GM12891 (cell line): Measurements from ENCODE around the gene SPIN1.

Experiments used
- PAX5 ChIP-seq: IDR thresholded peaks from 2 replicates; pipeline ENCODE4 v1.6.1; 2011; ENCODE audit warnings: low read length, moderate library complexity, mild to moderate bottlenecking; ENCODE audit not compliant: insufficient read depth, severe bottlenecking
- POLR2A ChIP-seq: IDR thresholded peaks from 2 replicates; pipeline ENCODE4 v1.6.1; 2011; ENCODE audit warnings: low read depth, low read length, control low read depth
- POLR2AphosphoS5 ChIP-seq: IDR thresholded peaks from 2 replicates; pipeline ENCODE4 v1.6.1; 2011; ENCODE audit warnings: low read depth, low read length, control low read depth
- TAF1 ChIP-seq: IDR thresholded peaks from 2 replicates; pipeline ENCODE4 v1.6.1; 2011; ENCODE audit warnings: low read depth, low read length, control low read depth

GRCh38 chr9:88411471-88411870 is 23.2 kb downstream of the SPIN1 start:
- TF ChIP-seq POLR2A (no peak), TAF1 (no peak), POLR2AphosphoS5 (no peak), PAX5 (no peak)
